HG02884 (cell line): ENCODE data around the gene SPAAR.
"Not testable (repeated sequence)": the region's sequence is repeated elsewhere in the genome, so short reads cannot be mapped to it uniquely, and the experiment has no call there.

Experiments
- ATAC-seq: cut with Tn5 transposase; IDR thresholded peaks from one replicate; pipeline ENCODE4 v1.9.1; 2021; ENCODE audit warnings: mild to moderate bottlenecking, moderate library complexity; ENCODE audit not compliant: unreplicated experiment

SPAAR gene

GRCh38 chr9:35920051-35920620 is 10.8 kb downstream of the SPAAR start:
- no peak for ATAC-seq

DNA sequence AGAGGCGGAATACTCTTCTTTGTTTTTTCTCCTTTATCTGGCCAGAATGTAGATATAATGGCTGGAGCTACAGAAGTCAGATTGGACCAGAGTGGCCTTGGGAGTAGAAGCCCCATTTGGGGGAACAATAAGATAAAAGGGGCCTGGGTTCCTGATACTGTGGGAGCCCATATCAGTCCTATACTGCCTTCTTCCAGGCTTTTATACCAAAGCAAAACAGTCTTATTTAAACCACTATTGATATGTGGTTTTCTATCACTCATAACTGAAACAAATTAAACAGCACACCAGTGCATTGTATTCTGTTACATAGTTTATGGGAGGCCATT is 14.3 kb downstream of the SPAAR start:
- no peak for ATAC-seq

DNA sequence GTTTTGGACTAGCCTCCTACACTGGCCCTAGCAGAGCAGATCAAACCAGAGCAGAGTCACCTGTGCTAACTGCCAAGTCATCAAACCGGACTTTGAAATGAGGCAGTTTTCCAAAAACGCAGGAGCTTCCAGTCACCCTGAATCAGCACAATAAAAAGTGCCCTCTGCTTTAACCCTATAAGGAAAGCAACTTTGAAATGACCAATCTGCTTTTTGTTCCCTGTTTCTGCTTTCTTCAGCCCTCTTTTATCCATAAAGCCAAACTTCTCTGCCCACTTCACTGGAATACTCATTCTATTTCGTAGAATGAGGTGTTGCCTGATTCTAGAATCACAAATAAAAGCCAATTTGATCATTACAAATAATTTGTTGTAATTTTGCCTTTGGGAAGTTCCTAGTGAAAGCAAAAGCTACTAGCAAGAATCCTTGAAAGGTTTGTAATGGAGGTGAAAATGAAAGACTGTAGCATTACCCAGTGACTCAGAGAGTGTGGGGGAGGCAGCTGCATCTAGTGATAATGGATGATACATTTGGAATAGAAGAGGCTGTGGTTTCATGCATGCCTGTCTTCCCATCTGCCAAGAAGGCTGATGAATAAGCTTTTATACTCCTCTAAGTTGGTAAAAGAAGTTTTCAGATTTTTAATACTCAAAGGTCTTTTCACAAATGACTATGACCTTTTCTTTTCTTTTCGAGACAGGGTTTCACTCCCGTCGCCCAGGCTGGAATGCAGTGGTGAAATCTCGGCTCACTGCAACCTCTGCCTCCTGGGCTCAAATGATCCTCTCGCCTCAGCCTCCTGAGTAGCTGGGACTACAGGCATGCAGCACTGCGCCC is 14.9 kb downstream of the SPAAR start:
- no peak for ATAC-seq

GRCh38 chr9:35928591-35929452 is 19.5 kb downstream of the SPAAR start:
- no peak for ATAC-seq

DNA sequence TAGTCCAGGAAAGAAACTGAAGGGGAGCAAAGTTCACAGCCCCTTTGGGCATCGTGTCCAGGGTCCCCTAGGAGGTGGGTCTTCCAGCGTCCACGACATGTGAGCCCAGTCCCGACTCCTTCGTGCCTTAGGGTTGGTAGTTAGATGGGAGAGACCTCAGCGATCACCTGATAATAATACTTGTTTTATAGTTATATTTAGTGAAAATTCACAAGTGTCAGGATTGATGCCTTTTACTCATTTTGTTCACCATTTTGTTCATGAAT is 20.1 kb downstream of the SPAAR start:
- ATAC-seq = no peak

- ATAC-seq = no peak
Measured at GRCh38 chr9:35930521-35930920, 21.2 kb downstream of the SPAAR start.

DNA sequence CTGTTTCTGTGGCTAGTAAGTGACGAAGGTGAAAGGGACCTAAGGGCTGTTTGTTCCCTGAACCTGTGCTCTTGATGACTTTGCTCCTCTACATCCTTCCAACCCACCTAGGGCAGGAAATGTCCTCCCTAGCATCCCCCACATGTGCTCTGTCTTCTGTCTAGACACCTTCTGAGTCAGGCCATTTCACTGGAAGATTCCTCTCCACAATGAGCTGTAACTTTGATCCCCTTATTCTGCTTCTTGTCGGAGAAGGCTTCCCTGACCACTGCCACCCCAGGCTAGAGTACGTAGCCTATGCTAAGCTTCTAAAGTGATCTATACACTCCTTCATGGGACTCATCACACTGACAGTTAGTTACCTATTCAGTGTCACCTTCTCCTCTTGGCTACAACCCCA is 21.7 kb downstream of the SPAAR start:
- ATAC-seq = no peak

DNA sequence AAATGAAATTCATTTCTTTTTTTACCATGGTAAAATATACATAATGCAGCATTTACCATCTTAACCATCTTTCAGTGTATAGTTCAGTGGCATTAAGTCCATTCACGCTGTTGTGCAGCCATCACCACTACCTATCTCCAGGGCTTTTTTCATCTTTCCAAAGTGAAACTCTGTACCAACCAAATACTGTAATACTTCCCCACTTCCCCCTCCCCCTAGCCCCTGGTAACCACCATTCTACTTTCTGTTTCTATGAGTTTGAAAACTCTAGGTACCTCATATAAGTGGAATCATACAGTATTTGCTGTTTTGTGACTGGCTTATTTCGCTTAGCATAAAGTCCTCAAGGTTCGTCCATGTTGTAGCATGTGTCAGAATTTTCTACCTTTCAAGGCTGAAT is 23.4 kb downstream of the SPAAR start:
- ATAC-seq = no peak

DNA sequence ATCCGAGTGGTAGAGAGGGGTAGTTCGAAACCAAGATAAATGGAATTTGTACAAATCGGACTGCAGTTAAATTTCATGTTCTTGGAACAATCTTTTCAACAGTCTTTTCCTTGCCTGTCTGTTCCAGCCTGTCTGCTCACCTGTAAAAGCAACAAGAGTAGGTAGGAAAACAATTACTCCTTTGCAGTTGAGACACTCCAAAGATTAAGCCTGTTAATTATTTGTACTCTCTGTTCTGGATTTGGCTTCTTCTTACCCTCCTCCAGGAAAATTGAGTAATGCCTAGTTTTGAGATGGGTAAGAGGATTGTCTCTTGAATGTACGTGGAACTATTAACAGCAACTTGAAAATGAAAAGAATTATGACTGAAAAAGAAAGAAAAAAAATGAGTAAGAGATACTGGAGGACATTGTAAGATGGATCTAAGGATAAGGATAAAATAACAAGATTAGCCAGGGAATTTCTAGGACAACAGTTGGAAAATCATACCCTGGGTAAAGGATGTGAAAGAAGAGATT is 24.3 kb downstream of the SPAAR start:
- no peak for ATAC-seq

- ATAC-seq = not testable (repeated sequence)
Measured at GRCh38 chr9:35934069-35934468, 24.8 kb downstream of the SPAAR start.

DNA sequence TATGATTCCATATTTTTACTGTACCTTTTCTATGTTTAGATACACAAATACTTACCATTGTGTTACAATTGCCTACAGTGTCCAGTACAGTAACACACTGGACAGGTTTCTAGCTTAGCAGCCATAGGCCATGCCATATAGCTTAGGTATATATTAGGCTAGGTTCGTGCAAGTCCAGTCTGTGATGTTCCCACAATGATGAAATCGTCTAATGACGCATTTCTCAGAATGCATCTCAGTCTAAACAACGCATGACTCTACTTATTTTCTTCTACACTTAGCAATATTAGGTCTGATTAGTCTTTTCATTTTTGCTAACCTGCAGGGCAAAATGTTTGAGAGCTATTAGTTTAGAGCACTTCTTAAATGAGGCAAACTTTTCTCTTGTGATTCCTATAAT is 26.0 kb downstream of the SPAAR start:
- no peak for ATAC-seq

GRCh38 chr9:35935755-35936509 is 26.6 kb downstream of the SPAAR start:
- no peak for ATAC-seq

DNA sequence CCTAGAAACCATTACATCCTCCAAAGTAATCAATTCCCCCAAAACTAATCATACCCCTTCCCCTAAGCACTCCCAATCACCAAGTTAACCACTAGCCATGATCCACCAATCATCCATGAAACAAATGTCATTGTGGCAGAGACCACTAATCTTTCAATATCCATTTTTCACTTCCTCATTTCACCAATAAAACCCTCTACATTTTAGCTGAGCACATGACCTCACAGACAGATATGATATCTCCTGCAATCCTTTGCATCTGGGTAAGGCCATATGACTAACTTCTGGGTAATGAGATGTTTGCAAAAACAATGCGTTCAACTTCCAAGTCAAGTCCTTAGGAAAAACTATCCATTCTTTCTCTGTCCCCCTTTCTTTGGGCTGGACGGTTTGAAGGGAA is 27.9 kb downstream of the SPAAR start:
- no peak for ATAC-seq

- ATAC-seq = no peak
Measured at GRCh38 chr9:35938474-35939356, 29.4 kb downstream of the SPAAR start.

GRCh38 chr9:35939679-35940250 is 30.5 kb downstream of the SPAAR start:
- ATAC-seq = no peak

DNA sequence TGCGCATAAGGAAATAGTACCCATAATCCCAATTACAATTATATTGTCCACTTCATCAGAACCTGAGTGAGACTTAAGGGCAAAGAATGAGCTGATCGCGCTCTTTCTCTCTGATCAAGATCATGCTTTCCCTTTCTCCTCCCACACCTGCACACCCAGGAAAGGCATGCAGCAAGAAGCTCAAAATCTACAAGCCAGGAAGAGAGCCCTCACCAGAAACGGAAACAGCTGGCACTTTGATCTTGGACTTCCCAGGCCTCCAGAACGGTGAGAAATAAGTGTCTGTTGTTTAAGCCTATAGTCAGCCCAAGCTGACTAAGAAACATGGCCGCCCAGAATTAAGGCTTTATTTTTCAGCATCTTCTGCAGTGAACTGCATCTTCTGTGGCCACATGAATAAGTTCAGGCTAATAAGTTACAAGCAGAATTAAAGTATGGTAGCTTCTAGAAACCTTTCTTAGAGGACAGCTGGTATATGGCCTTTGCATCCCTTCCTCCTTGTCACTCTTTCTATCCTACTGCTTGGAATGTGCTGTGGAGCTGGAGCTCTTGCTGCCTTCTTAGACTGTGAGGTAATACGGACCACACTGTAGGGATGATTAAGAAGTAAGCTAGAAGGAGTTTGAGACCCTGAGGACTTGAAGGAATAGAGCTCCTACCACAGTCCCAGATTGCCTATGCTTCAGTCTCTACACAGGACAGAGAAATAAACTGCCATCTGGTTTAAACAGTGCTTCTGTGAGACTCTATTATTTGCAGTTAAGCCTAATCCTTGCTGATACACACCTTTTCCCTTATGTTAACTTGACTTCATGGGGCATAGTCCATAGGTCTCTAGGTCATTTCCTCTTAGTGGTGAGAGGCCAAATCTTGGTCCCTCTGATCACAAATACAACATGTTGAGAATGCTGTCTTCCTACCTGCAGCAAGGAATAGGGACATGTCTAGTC is 31.4 kb downstream of the SPAAR start:
- no peak for ATAC-seq

GRCh38 chr9:35942286-35942685 is 33.0 kb downstream of the SPAAR start:
- ATAC-seq = no peak

GRCh38 chr9:35944173-35944572 is 34.9 kb downstream of the SPAAR start:
- ATAC-seq = no peak

DNA sequence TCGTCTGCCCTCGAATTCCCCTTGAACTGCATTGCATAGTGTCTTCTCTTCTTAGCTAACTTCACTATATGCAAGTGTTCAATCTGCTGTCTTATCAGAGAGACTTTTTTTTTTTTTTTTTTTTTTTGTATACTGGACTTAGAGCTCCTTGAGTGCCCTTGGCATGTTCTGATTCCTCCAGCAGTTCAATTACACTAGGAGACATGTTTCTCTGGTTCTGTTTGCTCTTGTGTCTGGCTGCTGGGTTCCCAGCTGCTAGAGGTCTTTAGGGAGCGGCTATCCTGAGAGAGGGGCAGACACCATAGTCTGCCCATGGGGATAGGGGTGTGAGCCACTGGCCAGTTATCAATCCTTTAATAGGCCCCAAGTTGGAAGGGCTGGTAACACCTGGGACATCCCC is 35.6 kb downstream of the SPAAR start:
- no peak for ATAC-seq
